Lower lobe of right lung (tissue), 2 donors: ENCODE results near the gene ECD. TPM values are rescaled to one million over a fixed set of nuclear protein-coding genes. Genes with fewer than 3 reads are reported as not detected.

ENCODE experiments used
- ATAC-seq, 2 donors: fragments of 200-7000 bp; cut with Tn5 transposase; one replicate each; pipeline ENCODE4 v1.9.1; 2020 to 2022; ENCODE audit warnings: mild to moderate bottlenecking in 2 of 2, moderate library complexity in 2 of 2
- DNase-seq: peaks from one replicate; pipeline ENCODE4 v3.0.0-alpha.2; 2020
- H3K27ac ChIP-seq: fragments of 200-600 bp; one replicate; pipeline ENCODE4 v1.8.0; 2022
- H3K27me3 ChIP-seq: fragments of 200-600 bp; one replicate; pipeline ENCODE4 v1.8.0; 2022; ENCODE audit warnings: low read depth
- H3K36me3 ChIP-seq: fragments of 200-600 bp; one replicate; pipeline ENCODE4 v1.8.0; 2022; ENCODE audit warnings: mild to moderate bottlenecking
- H3K4me1 ChIP-seq: fragments of 200-600 bp; one replicate; pipeline ENCODE4 v1.8.0; 2022
- H3K4me3 ChIP-seq: fragments of 200-600 bp; one replicate; pipeline ENCODE4 v1.8.0; 2022; ENCODE audit warnings: mild to moderate bottlenecking
- H3K9me3 ChIP-seq: fragments of 200-600 bp; one replicate; pipeline ENCODE4 v1.8.0; 2022
- intact Hi-C: fragments of 100-400 bp; cut with DNase I; formaldehyde crosslinking; loops from one replicate; pipeline ENCODE4 v1.11.0; 2022
- total RNA-seq: library from RNA; stranded (reverse); fragmentation: NEBNext Ultra II Directional; extraction: Animal tissue kit (Norgen Biotek cat#: 25700); gene quantifications from one replicate; pipeline ENCODE4 v1.2.1, GENCODE V29; 2021
- TF ChIP-seq, protein P1 (sequence below): fragments of 200-600 bp; IDR thresholded peaks from one replicate; pipeline ENCODE4 v1.8.0; 2022; ENCODE audit warnings: antibody characterized with exemption, mild to moderate bottlenecking
- donor health status: DM: no; HTN: yes; CAD: no; lungs with severe emphysema.

The ECD gene
- total RNA-seq, 1 donor from 2014 or later = 26.3 TPM

DNA sequence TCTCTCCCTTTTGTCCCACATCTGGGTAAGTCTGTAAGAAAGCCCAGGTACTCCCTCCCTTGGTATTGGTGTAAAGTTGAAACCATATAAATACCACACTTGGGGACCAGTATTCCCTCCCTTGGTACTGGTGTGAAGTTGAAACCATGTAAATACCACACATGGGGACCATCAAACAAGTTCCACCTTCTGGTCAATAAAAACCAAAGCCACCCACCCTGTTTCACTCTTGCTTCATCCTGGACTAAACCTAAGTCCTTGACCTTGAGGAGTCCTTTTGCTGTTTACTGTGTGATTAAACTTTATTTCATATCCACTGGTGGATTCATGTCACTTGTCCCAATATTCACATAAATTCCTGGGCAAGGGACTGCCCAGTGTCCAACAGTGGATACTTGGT is 79.5 kb downstream of the ECD start:
- ATAC-seq = peak in 1 of 2 donors; percentile 39
- intact Hi-C loops = no loop called here
- TF ChIP-seq, protein P1, sequence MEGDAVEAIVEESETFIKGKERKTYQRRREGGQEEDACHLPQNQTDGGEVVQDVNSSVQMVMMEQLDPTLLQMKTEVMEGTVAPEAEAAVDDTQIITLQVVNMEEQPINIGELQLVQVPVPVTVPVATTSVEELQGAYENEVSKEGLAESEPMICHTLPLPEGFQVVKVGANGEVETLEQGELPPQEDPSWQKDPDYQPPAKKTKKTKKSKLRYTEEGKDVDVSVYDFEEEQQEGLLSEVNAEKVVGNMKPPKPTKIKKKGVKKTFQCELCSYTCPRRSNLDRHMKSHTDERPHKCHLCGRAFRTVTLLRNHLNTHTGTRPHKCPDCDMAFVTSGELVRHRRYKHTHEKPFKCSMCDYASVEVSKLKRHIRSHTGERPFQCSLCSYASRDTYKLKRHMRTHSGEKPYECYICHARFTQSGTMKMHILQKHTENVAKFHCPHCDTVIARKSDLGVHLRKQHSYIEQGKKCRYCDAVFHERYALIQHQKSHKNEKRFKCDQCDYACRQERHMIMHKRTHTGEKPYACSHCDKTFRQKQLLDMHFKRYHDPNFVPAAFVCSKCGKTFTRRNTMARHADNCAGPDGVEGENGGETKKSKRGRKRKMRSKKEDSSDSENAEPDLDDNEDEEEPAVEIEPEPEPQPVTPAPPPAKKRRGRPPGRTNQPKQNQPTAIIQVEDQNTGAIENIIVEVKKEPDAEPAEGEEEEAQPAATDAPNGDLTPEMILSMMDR = no peak

DNA sequence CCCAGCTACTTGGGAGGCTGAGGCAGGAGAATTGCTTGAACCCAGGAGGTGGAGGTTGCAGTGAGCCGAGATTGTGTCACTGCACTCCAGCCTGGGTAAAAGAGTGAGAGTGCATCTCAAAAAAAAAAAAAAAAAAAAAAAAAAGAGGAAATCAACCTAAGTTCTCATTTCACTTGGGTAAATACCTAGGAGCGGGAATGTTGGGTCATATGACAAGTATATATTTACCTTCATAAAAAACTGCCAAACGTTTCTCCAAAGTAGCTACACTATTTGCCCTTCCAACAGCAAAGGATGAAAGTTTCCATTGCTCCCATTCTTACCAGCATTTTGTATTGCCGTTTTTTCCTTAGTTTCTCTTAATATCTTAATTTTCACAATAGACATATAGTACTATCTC is 81.0 kb downstream of the ECD start:
- Histone ChIP-seq H3K27ac (no peak overlapping the region), H3K36me3 (no peaks in the 10 kb centered on the region), H3K9me3 (no peaks in the 10 kb centered on the region), H3K4me1 (peaks cover 15% of the 10 kb centered on the region), H3K4me3 (no peak overlapping the region), H3K27me3 (no peaks in the 10 kb centered on the region)
- ATAC-seq = peak; percentile 68 to 79
- TF ChIP-seq, protein P1 = no peak
- DNase-seq = no peak
- intact Hi-C loops = no loop called here

More for the DNA sequence above, 79.5 kb downstream of the ECD start:
- H3K27ac ChIP-seq = no peak overlapping the region
- H3K36me3 ChIP-seq = no peaks in the 10 kb centered on the region
- no peaks in the 10 kb centered on the region for H3K9me3 ChIP-seq
- H3K4me1 ChIP-seq = peaks cover 13% of the 10 kb centered on the region
- H3K4me3 ChIP-seq = no peak overlapping the region
- no peaks in the 10 kb centered on the region for H3K27me3 ChIP-seq
- no peak for DNase-seq

DNA sequence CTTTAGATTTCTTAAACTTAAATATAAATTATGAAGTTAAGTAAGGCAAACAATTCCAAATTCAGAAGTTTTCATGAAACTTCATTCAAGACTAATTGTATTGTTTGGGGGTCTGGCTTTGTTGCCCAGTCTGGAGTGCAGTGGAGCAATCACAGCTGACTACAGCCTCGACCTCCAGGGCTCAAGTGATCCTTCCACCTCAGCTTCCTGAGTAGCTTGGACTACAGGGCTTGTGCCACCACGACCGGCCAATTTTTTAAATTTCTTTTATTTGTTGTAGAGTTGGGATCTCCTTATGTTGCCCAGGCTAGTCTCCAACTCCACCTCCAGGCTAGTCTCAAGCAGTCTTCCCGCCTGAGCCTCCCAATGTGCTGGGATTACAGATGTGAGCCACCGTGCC is 83.6 kb downstream of the ECD start:
- ATAC-seq (no peak), DNase-seq (no peak)
- Histone ChIP-seq H3K4me3 (no peak overlapping the region), H3K4me1 (peaks cover 8% of the 10 kb centered on the region), H3K27me3 (no peaks in the 10 kb centered on the region), H3K27ac (no peak overlapping the region), H3K9me3 (no peaks in the 10 kb centered on the region), H3K36me3 (no peaks in the 10 kb centered on the region)
- TF ChIP-seq, protein P1 = no peak
- intact Hi-C loops = no loop called here

Other genes with a start within 250 kb of the ECD start
- gene PLA2G12B, start 213.2 kb downstream of the ECD start, total RNA-seq = 2.0 TPM
- gene P4HA1, start 71.1 kb downstream of the ECD start, total RNA-seq = 59.9 TPM
- 2.8 TPM for gene NUDT13, start 57.6 kb downstream of the ECD start, total RNA-seq
- 23.5 TPM for gene FAM149B1, start 111 bp upstream of the ECD start, total RNA-seq
- gene DNAJC9, start 79.2 kb upstream of the ECD start, total RNA-seq = 13.9 TPM
- gene MRPS16, start 84.6 kb upstream of the ECD start, total RNA-seq = 55.9 TPM
- 11.3 TPM for gene CFAP70, start 190.9 kb upstream of the ECD start, total RNA-seq
- 93.5 TPM for gene ANXA7, start 246.1 kb upstream of the ECD start, total RNA-seq